DOHH2 (cell line): ENCODE measurements around the gene NMS.

Experiments used
- EZH2phosphoT487 ChIP-seq: fragments of 200-600 bp; sonication (generic); IDR thresholded peaks from 2 replicates; pipeline ENCODE4 v1.6.1; 2017; ENCODE audit warnings: borderline replicate concordance, mild to moderate bottlenecking, antibody characterized with exemption, low read length, moderate library complexity, mixed read lengths
- TF ChIP-seq, protein P1 (sequence below): fragments of 200-600 bp; sonication (generic); IDR thresholded peaks from one replicate; pipeline ENCODE4 v1.5.1; 2014; ENCODE audit warnings: antibody characterized with exemption, mild to moderate bottlenecking, low read depth, low read length; ENCODE audit not compliant: poor library complexity, severe bottlenecking

GRCh38 chr2:100502782-100503181, 32.5 kb downstream of the NMS start:
- TF ChIP-seq, protein P1, sequence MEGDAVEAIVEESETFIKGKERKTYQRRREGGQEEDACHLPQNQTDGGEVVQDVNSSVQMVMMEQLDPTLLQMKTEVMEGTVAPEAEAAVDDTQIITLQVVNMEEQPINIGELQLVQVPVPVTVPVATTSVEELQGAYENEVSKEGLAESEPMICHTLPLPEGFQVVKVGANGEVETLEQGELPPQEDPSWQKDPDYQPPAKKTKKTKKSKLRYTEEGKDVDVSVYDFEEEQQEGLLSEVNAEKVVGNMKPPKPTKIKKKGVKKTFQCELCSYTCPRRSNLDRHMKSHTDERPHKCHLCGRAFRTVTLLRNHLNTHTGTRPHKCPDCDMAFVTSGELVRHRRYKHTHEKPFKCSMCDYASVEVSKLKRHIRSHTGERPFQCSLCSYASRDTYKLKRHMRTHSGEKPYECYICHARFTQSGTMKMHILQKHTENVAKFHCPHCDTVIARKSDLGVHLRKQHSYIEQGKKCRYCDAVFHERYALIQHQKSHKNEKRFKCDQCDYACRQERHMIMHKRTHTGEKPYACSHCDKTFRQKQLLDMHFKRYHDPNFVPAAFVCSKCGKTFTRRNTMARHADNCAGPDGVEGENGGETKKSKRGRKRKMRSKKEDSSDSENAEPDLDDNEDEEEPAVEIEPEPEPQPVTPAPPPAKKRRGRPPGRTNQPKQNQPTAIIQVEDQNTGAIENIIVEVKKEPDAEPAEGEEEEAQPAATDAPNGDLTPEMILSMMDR, result no peak
- TF ChIP-seq EZH2phosphoT487, result no peak
